ENCODE measurements around the gene MREG. TPM values are rescaled to one million over a fixed set of nuclear protein-coding genes. Genes with fewer than 3 reads are reported as not detected.

MREG gene
- total RNA-seq, 1 experiment from 2014 or later, result 16.9 TPM

GRCh38 chr2:215919624-215920243 is 93.6 kb downstream of the MREG start (continued):
- TF ChIP-seq SIN3A (IDR thresholded peaks at IDR 0.05; ENCODE audit: low read depth) (no peak), ZFX (IDR thresholded peaks at IDR 0.05) (no peak), MAX (IDR thresholded peaks at IDR 0.05) (no peak)

DNA sequence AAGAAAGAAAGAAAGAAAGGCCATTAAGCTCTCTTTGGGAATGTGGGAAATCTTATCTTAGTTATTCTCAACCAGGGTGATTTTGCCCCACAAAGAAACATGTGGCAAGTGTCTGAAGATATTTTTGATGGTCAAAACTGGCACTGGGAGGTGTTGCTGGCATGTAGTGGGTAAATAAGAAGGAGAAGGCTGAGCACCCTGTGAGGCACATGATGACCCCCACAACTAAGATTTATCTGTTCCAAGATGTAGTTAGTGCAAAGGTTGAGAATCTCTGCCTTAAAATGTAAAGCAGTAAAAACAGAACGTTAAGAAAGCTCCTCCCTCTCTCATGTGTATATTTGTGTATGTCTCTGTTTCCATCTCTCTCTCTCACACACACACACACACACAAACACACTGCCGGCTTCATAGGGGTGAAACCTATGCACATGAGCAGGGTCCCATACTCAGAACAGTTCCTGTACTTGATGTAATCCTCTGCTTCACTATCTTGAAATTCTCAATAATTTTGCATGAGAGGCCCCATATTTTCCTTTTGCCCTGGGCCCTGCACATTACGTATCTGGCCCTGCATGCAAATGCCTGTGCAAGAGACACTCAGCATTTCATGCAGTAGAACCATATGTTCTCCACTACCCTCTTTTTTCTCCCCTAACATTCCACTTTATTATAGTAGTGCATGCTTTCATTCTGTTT is 94.3 kb downstream of the MREG start:
- Histone ChIP-seq H3K4me3 (replicated peaks in 1 of 2; ENCODE audit: low read depth in 1 of 2, low read length in 2 of 2) (no peak overlapping the region), H3K9me2 (ENCODE audit: insufficient read depth) (no peaks in the 10 kb centered on the region), H2AFZ (ENCODE audit: low read depth, low read length, poor library complexity, severe bottlenecking) (no peak overlapping the region), H3K4me2 (ENCODE audit: low read length) (no peak overlapping the region), H3K4me1 (ENCODE audit: control insufficient read depth in 1 of 2, insufficient read depth in 2 of 2, low read length in 2 of 2) (peaks cover 5% of the 10 kb centered on the region in 2 experiments; a peak in 3 of 4 replicates), H3K9me3 (ENCODE audit: control insufficient read depth in 1 of 2, insufficient read depth in 1 of 2, low read depth in 1 of 2, low read length in 2 of 2) (no peaks in the 10 kb centered on the region), H3K27me3 (ENCODE audit: insufficient read depth, low read length) (no peaks in the 10 kb centered on the region), H4K20me1 (ENCODE audit: insufficient read depth) (no peaks in the 10 kb centered on the region), H3K36me3 (ENCODE audit: control insufficient read depth in 1 of 2, insufficient read depth in 2 of 2, low read length in 2 of 2) (no peaks in the 10 kb centered on the region), H3K9ac (ENCODE audit: low read length) (no peak overlapping the region), H3K79me2 (ENCODE audit: insufficient read depth, low read length) (no peaks in the 10 kb centered on the region), H3K27ac (ENCODE audit: low read depth, low read length) (no peak overlapping the region)
- ATAC-seq (no peak), DNase-seq (ENCODE audit: low read depth, low spot score) (no peak)
- CTCF ChIA-PET, result no interaction called here
- RAD21 ChIA-PET (ENCODE audit: low non-redundant PET in 1 of 2, low total read pairs in 2 of 2, uncharacterized antibody in 2 of 2, unreplicated experiment in 2 of 2), result no interaction called here
- intact Hi-C loops (cut with micrococcal nuclease), result loop anchor here (10.0 kb wide), 1 partner anchor 464 kb away; no protein-coding TSS in a partner anchor
- POLR2A ChIA-PET, result no interaction called here
- TF ChIP-seq FOSL1 (IDR thresholded peaks at IDR 0.05; ENCODE audit: low read depth) (no peak), CBX3 (IDR thresholded peaks at IDR 0.05; ENCODE audit: low read depth) (no peak), MAX (IDR thresholded peaks at IDR 0.05) (no peak), SIN3A (IDR thresholded peaks at IDR 0.05; ENCODE audit: low read depth) (no peak), YY1 (IDR thresholded peaks at IDR 0.05; ENCODE audit: extremely low read depth, insufficient replicate concordance, low read depth, low read length) (no peak), SP1 (IDR thresholded peaks at IDR 0.05; ENCODE audit: low read depth) (no peak), TCF7L2 (IDR thresholded peaks at IDR 0.05; ENCODE audit: borderline replicate concordance, extremely low read depth, insufficient read depth, insufficient read length) (no peak), ZFX (IDR thresholded peaks at IDR 0.05) (no peak), JUND (IDR thresholded peaks at IDR 0.05) (no peak), CEBPB (IDR thresholded peaks at IDR 0.05; ENCODE audit: low read depth) (no peak), EZH2 (IDR thresholded peaks at IDR 0.05) (no peak), EGR1 (IDR thresholded peaks at IDR 0.05; ENCODE audit: low read depth) (no peak)
- TF ChIP-seq, protein P1, sequence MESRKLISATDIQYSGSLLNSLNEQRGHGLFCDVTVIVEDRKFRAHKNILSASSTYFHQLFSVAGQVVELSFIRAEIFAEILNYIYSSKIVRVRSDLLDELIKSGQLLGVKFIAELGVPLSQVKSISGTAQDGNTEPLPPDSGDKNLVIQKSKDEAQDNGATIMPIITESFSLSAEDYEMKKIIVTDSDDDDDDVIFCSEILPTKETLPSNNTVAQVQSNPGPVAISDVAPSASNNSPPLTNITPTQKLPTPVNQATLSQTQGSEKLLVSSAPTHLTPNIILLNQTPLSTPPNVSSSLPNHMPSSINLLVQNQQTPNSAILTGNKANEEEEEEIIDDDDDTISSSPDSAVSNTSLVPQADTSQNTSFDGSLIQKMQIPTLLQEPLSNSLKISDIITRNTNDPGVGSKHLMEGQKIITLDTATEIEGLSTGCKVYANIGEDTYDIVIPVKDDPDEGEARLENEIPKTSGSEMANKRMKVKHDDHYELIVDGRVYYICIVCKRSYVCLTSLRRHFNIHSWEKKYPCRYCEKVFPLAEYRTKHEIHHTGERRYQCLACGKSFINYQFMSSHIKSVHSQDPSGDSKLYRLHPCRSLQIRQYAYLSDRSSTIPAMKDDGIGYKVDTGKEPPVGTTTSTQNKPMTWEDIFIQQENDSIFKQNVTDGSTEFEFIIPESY (IDR thresholded peaks at IDR 0.05; ENCODE audit: extremely low read depth, insufficient replicate concordance, low read length), result no peak
- TF ChIP-seq, protein P2, sequence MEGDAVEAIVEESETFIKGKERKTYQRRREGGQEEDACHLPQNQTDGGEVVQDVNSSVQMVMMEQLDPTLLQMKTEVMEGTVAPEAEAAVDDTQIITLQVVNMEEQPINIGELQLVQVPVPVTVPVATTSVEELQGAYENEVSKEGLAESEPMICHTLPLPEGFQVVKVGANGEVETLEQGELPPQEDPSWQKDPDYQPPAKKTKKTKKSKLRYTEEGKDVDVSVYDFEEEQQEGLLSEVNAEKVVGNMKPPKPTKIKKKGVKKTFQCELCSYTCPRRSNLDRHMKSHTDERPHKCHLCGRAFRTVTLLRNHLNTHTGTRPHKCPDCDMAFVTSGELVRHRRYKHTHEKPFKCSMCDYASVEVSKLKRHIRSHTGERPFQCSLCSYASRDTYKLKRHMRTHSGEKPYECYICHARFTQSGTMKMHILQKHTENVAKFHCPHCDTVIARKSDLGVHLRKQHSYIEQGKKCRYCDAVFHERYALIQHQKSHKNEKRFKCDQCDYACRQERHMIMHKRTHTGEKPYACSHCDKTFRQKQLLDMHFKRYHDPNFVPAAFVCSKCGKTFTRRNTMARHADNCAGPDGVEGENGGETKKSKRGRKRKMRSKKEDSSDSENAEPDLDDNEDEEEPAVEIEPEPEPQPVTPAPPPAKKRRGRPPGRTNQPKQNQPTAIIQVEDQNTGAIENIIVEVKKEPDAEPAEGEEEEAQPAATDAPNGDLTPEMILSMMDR (IDR thresholded peaks at IDR 0.05 in 2 of 3, conservative IDR thresholded peaks at IDR 0.05 in 1 of 3; ENCODE audit: borderline replicate concordance in 1 of 3, insufficient read depth in 1 of 3, low read depth in 2 of 3, low read length in 2 of 3), result no peak
- no TSS peak for BruUV-seq (replicated peaks)

Measured in HCT116 (cell line).